GM12878 (cell line): ENCODE measurements around the gene SLC6A2.

Experiments
- BACH1 ChIP-seq: fragments of 450-650 bp; IDR thresholded peaks from 2 replicates; pipeline ENCODE4 v1.6.1; 2017; ENCODE audit warnings: mild to moderate bottlenecking, borderline replicate concordance
- EP300 ChIP-seq, 2 experiments: fragments of 150-350 bp in 1 of 2; IDR thresholded peaks; 2 replicates each; pipeline ENCODE4 v1.6.1; 2011 to 2012; ENCODE audit warnings: low read depth in 2 of 2, low read length in 2 of 2, borderline replicate concordance in 1 of 2, improper control_type of control experiment in 1 of 2, inconsistent platforms in 1 of 2; ENCODE audit not compliant: control insufficient read depth in 1 of 2
- EZH2 ChIP-seq: IDR thresholded peaks from 2 replicates; pipeline ENCODE4 v1.6.1; 2012; ENCODE audit warnings: low read depth, mild to moderate bottlenecking, control low read depth, inconsistent platforms, low read length, borderline replicate concordance; ENCODE audit not compliant: control insufficient read depth
- HDAC2 ChIP-seq: fragments of 200-600 bp; sonication (generic); IDR thresholded peaks from 2 replicates; pipeline ENCODE4 v1.6.1; 2017
- JUNB ChIP-seq: IDR thresholded peaks from 2 replicates; pipeline ENCODE4 v1.6.1; 2016; ENCODE audit warnings: antibody characterized with exemption, mild to moderate bottlenecking
- MYC ChIP-seq: IDR thresholded peaks from 2 replicates; pipeline ENCODE4 v1.6.1; 2011; ENCODE audit warnings: mild to moderate bottlenecking, low read length, moderate library complexity, inconsistent platforms; ENCODE audit not compliant: insufficient read depth, insufficient replicate concordance, insufficient read length, severe bottlenecking
- NFIC ChIP-seq: IDR thresholded peaks from 2 replicates; pipeline ENCODE4 v1.6.1; 2012; ENCODE audit warnings: low read depth, mild to moderate bottlenecking, inconsistent platforms, low read length, moderate library complexity
- POLR2A ChIP-seq: IDR thresholded peaks from 2 replicates; pipeline ENCODE4 v1.6.1; 2011; ENCODE audit warnings: low read depth, mild to moderate bottlenecking, low read length
- RB1 ChIP-seq: fragments of 450-650 bp; formaldehyde crosslinking; IDR thresholded peaks from 2 replicates; pipeline ENCODE4 v1.6.1; 2017; ENCODE audit warnings: mild to moderate bottlenecking, borderline replicate concordance
- TBL1XR1 ChIP-seq: IDR thresholded peaks from 2 replicates; pipeline ENCODE4 v1.6.1; 2012; ENCODE audit warnings: low read depth, low read length, improper control_type of control experiment
- TF ChIP-seq, protein P1 (sequence below), 3 experiments: IDR thresholded peaks in 2 of 3; conservative IDR thresholded peaks in 1 of 3; 2 replicates each; pipeline ENCODE4 v1.5.1; 2011; ENCODE audit warnings: low read depth in 3 of 3, low read length in 3 of 3, mild to moderate bottlenecking in 3 of 3, control low read depth in 2 of 3, moderate library complexity in 2 of 3, inconsistent platforms in 1 of 3, mixed read lengths in 1 of 3; ENCODE audit not compliant: control insufficient read depth in 2 of 3, insufficient read depth in 1 of 3; ENCODE audit errors: extremely low read depth in 1 of 3
- TF ChIP-seq, protein P2 (sequence below): fragments of 450-650 bp; IDR thresholded peaks from 2 replicates; pipeline ENCODE4 v1.6.1; 2017; ENCODE audit warnings: mild to moderate bottlenecking

DNA sequence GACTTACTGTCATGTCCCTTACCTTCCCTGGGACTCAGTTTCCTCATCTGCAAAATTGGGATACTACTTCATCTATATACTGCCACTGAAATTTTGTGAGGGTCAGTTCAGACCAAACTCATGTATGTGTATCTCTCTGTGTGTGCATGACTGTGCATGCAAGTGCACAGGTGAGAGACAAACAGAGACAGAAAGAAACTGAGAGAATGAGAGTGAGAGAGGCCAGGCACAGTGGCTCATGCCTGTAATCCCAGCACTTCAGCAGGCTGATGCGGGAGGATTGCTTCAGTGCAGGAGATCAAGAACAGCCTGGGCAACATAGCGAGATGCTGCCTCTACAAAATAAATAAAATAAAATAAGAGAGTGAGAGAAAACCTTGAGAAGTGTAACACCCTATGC is 32.1 kb upstream of the SLC6A2 start:
- TF ChIP-seq, protein P1, sequence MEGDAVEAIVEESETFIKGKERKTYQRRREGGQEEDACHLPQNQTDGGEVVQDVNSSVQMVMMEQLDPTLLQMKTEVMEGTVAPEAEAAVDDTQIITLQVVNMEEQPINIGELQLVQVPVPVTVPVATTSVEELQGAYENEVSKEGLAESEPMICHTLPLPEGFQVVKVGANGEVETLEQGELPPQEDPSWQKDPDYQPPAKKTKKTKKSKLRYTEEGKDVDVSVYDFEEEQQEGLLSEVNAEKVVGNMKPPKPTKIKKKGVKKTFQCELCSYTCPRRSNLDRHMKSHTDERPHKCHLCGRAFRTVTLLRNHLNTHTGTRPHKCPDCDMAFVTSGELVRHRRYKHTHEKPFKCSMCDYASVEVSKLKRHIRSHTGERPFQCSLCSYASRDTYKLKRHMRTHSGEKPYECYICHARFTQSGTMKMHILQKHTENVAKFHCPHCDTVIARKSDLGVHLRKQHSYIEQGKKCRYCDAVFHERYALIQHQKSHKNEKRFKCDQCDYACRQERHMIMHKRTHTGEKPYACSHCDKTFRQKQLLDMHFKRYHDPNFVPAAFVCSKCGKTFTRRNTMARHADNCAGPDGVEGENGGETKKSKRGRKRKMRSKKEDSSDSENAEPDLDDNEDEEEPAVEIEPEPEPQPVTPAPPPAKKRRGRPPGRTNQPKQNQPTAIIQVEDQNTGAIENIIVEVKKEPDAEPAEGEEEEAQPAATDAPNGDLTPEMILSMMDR (IDR thresholded peaks at IDR 0.05 in 2 of 3, conservative IDR thresholded peaks at IDR 0.05 in 1 of 3; ENCODE audit: control insufficient read depth in 2 of 3, extremely low read depth in 1 of 3, insufficient read depth in 1 of 3, low read depth in 3 of 3, low read length in 3 of 3) = no peak
- TF ChIP-seq NFIC = no peak
- TF ChIP-seq EP300 (IDR thresholded peaks at IDR 0.05; ENCODE audit: borderline replicate concordance in 1 of 2, control insufficient read depth in 1 of 2, low read depth in 2 of 2, low read length in 2 of 2) = no peak
- TF ChIP-seq RB1 = no peak
- TF ChIP-seq BACH1 = no peak
- no peak for TF ChIP-seq JUNB
- no peak for TF ChIP-seq POLR2A
- TF ChIP-seq, protein P2, sequence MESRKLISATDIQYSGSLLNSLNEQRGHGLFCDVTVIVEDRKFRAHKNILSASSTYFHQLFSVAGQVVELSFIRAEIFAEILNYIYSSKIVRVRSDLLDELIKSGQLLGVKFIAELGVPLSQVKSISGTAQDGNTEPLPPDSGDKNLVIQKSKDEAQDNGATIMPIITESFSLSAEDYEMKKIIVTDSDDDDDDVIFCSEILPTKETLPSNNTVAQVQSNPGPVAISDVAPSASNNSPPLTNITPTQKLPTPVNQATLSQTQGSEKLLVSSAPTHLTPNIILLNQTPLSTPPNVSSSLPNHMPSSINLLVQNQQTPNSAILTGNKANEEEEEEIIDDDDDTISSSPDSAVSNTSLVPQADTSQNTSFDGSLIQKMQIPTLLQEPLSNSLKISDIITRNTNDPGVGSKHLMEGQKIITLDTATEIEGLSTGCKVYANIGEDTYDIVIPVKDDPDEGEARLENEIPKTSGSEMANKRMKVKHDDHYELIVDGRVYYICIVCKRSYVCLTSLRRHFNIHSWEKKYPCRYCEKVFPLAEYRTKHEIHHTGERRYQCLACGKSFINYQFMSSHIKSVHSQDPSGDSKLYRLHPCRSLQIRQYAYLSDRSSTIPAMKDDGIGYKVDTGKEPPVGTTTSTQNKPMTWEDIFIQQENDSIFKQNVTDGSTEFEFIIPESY = no peak
- TF ChIP-seq TBL1XR1 = no peak
- TF ChIP-seq EZH2 = no peak
- TF ChIP-seq MYC = no peak
- no peak for TF ChIP-seq HDAC2
